ENCODE results near the gene VMP1. TPM values are rescaled to one million over a fixed set of nuclear protein-coding genes. Genes with fewer than 3 reads are reported as not detected.

The VMP1 gene
- total RNA-seq, 1 experiment from 2014 or later, result 72.8 TPM

GRCh38 chr17:59858167-59858816, 150.8 kb downstream of the VMP1 start:
- Mint-ChIP-seq H3K36me3 (peaks cover 23% of the 10 kb centered on the region), H3K4me3 (no peak overlapping the region), H3K9me3 (no peaks in the 10 kb centered on the region), H3K27me3 (ENCODE audit: low read depth) (no peaks in the 10 kb centered on the region), H3K4me1 (peaks cover 17% of the 10 kb centered on the region), H3K27ac (no peak overlapping the region)
- DNase-seq (ENCODE audit: low spot score), result no peak
- no peak for ATAC-seq
- ChIA-PET CTCF (interaction anchor here (0.5 to 1.7 kb wide), 3 partner anchors 15 to 104 kb away, joined by 3 to 5 read pairs (median 3); no protein-coding TSS in a partner anchor), POLR2A (interaction anchor here (1.8 kb wide), 1 partner anchor 21 kb away, joined by 12 read pairs; no protein-coding TSS in a partner anchor)
- TF ChIP-seq ATF3 (CRISPR knock-in tag; conservative IDR thresholded peaks at IDR 0.05), result no peak
- no peak for TF ChIP-seq FOXP1 (CRISPR knock-in tag; IDR thresholded peaks at IDR 0.05; ENCODE audit: borderline replicate concordance)
- no peak for TF ChIP-seq ZNF232 (CRISPR knock-in tag; IDR thresholded peaks at IDR 0.05)
- TF ChIP-seq ZBTB43 (CRISPR knock-in tag; IDR thresholded peaks at IDR 0.05), result no peak
- TF ChIP-seq ZBTB21 (CRISPR knock-in tag; IDR thresholded peaks at IDR 0.05; ENCODE audit: borderline replicate concordance), result no peak
- no peak for TF ChIP-seq CREB1 (CRISPR knock-in tag; IDR thresholded peaks at IDR 0.05)
- TF ChIP-seq ZNF281 (CRISPR knock-in tag; IDR thresholded peaks at IDR 0.05), result no peak
- TF ChIP-seq CBFB (CRISPR knock-in tag; IDR thresholded peaks at IDR 0.05; ENCODE audit: low read depth), result no peak
- TF ChIP-seq STAT6 (CRISPR knock-in tag; conservative IDR thresholded peaks at IDR 0.05; ENCODE audit: low read depth), result no peak
- no peak for TF ChIP-seq NFATC4 (CRISPR knock-in tag; IDR thresholded peaks at IDR 0.05)

- H3K27ac Mint-ChIP-seq, result no peak overlapping the region
- no peak for ATAC-seq
- TF ChIP-seq SMAD3 (CRISPR knock-in tag; IDR thresholded peaks at IDR 0.05; ENCODE audit: borderline replicate concordance) (no peak), SMAD4 (CRISPR knock-in tag; IDR thresholded peaks at IDR 0.05) (no peak), JUN (CRISPR knock-in tag; IDR thresholded peaks at IDR 0.05) (no peak), USF2 (CRISPR knock-in tag; IDR thresholded peaks at IDR 0.05) (no peak), NR1H2 (CRISPR knock-in tag; IDR thresholded peaks at IDR 0.05) (no peak), HMGXB4 (CRISPR knock-in tag; IDR thresholded peaks at IDR 0.05) (no peak), ARID4B (CRISPR knock-in tag; IDR thresholded peaks at IDR 0.05; ENCODE audit: borderline replicate concordance) (no peak), ZBTB43 (CRISPR knock-in tag; IDR thresholded peaks at IDR 0.05) (no peak)
Observed at GRCh38 chr17:59858932-59859331, 151.5 kb downstream of the VMP1 start.

More at GRCh38 chr17:59858932-59859331, 151.5 kb downstream of the VMP1 start:
- POLR2A ChIA-PET, result no interaction called here
- H3K36me3 Mint-ChIP-seq, result peaks cover 28% of the 10 kb centered on the region
- H3K4me3 Mint-ChIP-seq, result no peak overlapping the region
- H3K27me3 Mint-ChIP-seq (ENCODE audit: low read depth), result no peaks in the 10 kb centered on the region
- CTCF ChIA-PET, result interaction anchor here (1.1 to 1.7 kb wide), 3 partner anchors 11 to 105 kb away, joined by 3 to 4 read pairs (median 3); no protein-coding TSS in a partner anchor
- DNase-seq (ENCODE audit: low spot score), result no peak
- peaks cover 12% of the 10 kb centered on the region for H3K4me1 Mint-ChIP-seq
- no peaks in the 10 kb centered on the region for H3K9me3 Mint-ChIP-seq

Measured in WTC11 (cell line).